HCT116 (cell line): ENCODE measurements around the gene MAVS. TPM values are rescaled to one million over a fixed set of nuclear protein-coding genes. Genes with fewer than 3 reads are reported as not detected.

ENCODE experiments used
- ATAC-seq: fragments of 200-7000 bp; cut with Tn5 transposase; 2 replicates; pipeline ENCODE4 v1.9.1; 2020; ENCODE audit warnings: mild to moderate bottlenecking, moderate library complexity
- BruUV-seq: library from RNA; stranded (reverse); fragments of 400-500 nt; replicated peaks from 2 replicates; lab custom pipeline; 2021; lab: Mats Ljungman, UMichigan
- CTCF ChIA-PET: fragments of 300-600 bp; sonication (Branson Sonifier 250); formaldehyde crosslinking; loops from one replicate; lab custom pipeline; 2021; ENCODE audit warnings: antibody characterized with exemption; lab: Charles Lee
- POLR2A ChIA-PET: fragments of 300-600, 350-600 bp; sonication (Branson Sonifier 250); formaldehyde crosslinking; loops from one replicate; lab custom pipeline; 2021; ENCODE audit warnings: antibody characterized with exemption; lab: Charles Lee
- RAD21 ChIA-PET, 2 experiments: fragments of 300-600 bp; sonication (Branson Sonifier 250); formaldehyde crosslinking; loops; one replicate each; lab custom pipeline; 2023; ENCODE audit warnings: low total read pairs in 2 of 2; ENCODE audit not compliant: uncharacterized antibody in 2 of 2, unreplicated experiment in 2 of 2, low non-redundant PET in 1 of 2; lab: Charles Lee
- DNase-seq: peaks from one replicate; pipeline ENCODE4 v3.0.0-alpha.2; 2010; ENCODE audit warnings: low read depth, low spot score
- H2AFZ ChIP-seq: fragments of 200-600 bp; shearing (Covaris generic), sonication (generic); 2 replicates; pipeline ENCODE4 v1.6.1; 2017; ENCODE audit warnings: low read depth, mixed run types, mixed read lengths, antibody characterized with exemption, low read length; ENCODE audit not compliant: poor library complexity, severe bottlenecking
- H3K27ac ChIP-seq: 2 replicates; pipeline ENCODE4 v1.5.1; 2012; ENCODE audit warnings: low read depth, low read length
- H3K27me3 ChIP-seq: fragments of 200-600 bp; sonication (generic); 2 replicates; pipeline ENCODE4 v1.6.1; 2016; ENCODE audit warnings: mixed run types, low read length, mixed read lengths; ENCODE audit not compliant: insufficient read depth
- H3K36me3 ChIP-seq, 2 experiments: fragments of 200-500 bp in 1 of 2; fragments of 200-600 bp in 1 of 2; sonication (Bioruptor generic) in 1 of 2; sonication (generic) in 1 of 2; 2 replicates each; pipeline versions ENCODE4 v1.5.1 to v1.6.1; 2014 to 2016; ENCODE audit warnings: low read length in 2 of 2, inconsistent platforms in 1 of 2, mixed read lengths in 1 of 2, mixed run types in 1 of 2; ENCODE audit not compliant: insufficient read depth in 2 of 2, control insufficient read depth in 1 of 2
- H3K4me1 ChIP-seq, 2 experiments: fragments of 200-600 bp in 1 of 2; sonication (generic) in 1 of 2; 2 replicates each; pipeline versions ENCODE4 v1.5.1 to v1.6.1; 2012 to 2017; ENCODE audit warnings: low read length in 2 of 2, inconsistent platforms in 1 of 2, mild to moderate bottlenecking in 1 of 2, mixed read lengths in 1 of 2, mixed run types in 1 of 2, moderate library complexity in 1 of 2; ENCODE audit not compliant: insufficient read depth in 2 of 2, control insufficient read depth in 1 of 2
- H3K4me2 ChIP-seq: fragments of 200-600 bp; sonication (generic); 2 replicates; pipeline ENCODE4 v1.6.1; 2017; ENCODE audit warnings: mixed run types, low read length, mixed read lengths
- H3K4me3 ChIP-seq, 2 experiments: fragments of 200-600 bp in 1 of 2; sonication (generic) in 1 of 2; replicated peaks in 1 of 2; 2 replicates each; pipeline ENCODE4 v1.5.1; 2011 to 2016; ENCODE audit warnings: low read length in 2 of 2, control low read depth in 1 of 2, low read depth in 1 of 2, mild to moderate bottlenecking in 1 of 2, mixed read lengths in 1 of 2, mixed run types in 1 of 2
- H3K79me2 ChIP-seq: fragments of 200-600 bp; sonication (generic); 2 replicates; pipeline ENCODE4 v1.6.1; 2017; ENCODE audit warnings: mild to moderate bottlenecking, mixed run types, low read length, moderate library complexity, mixed read lengths; ENCODE audit not compliant: insufficient read depth
- H3K9ac ChIP-seq: fragments of 200-600 bp; sonication (generic); 2 replicates; pipeline ENCODE4 v1.6.1; 2016; ENCODE audit warnings: low read length, mixed read lengths
- H3K9me2 ChIP-seq: fragments of 200-600 bp; sonication (generic), shearing (Covaris generic); 2 replicates; pipeline ENCODE4 v1.6.1; 2017; ENCODE audit warnings: mixed run types, mild to moderate bottlenecking, moderate library complexity; ENCODE audit not compliant: insufficient read depth
- H3K9me3 ChIP-seq, 2 experiments: fragments of 200-500 bp in 1 of 2; fragments of 200-600 bp in 1 of 2; sonication (Bioruptor generic) in 1 of 2; sonication (generic) in 1 of 2; 2 replicates each; pipeline ENCODE4 v1.6.1; 2014 to 2017; ENCODE audit warnings: low read length in 2 of 2, mixed read lengths in 2 of 2, inconsistent platforms in 1 of 2, low read depth in 1 of 2, mild to moderate bottlenecking in 1 of 2, mixed run types in 1 of 2, moderate library complexity in 1 of 2; ENCODE audit not compliant: control insufficient read depth in 1 of 2, insufficient read depth in 1 of 2
- H4K20me1 ChIP-seq: fragments of 200-600 bp; sonication (generic), shearing (Covaris generic); 2 replicates; pipeline ENCODE4 v1.6.1; 2017; ENCODE audit warnings: mixed run types, mild to moderate bottlenecking, moderate library complexity; ENCODE audit not compliant: insufficient read depth
- CBX3 ChIP-seq: IDR thresholded peaks from 2 replicates; pipeline ENCODE4 v1.6.1; 2012; ENCODE audit warnings: low read depth
- CEBPB ChIP-seq: IDR thresholded peaks from 2 replicates; pipeline ENCODE4 v1.6.1; 2012; ENCODE audit warnings: low read depth
- EGR1 ChIP-seq: IDR thresholded peaks from 2 replicates; pipeline ENCODE4 v1.6.1; 2012; ENCODE audit warnings: low read depth
- EZH2 ChIP-seq: fragments of 200-600 bp; sonication (generic); IDR thresholded peaks from 2 replicates; pipeline ENCODE4 v1.6.1; 2017; ENCODE audit warnings: antibody characterized with exemption, mixed run types
- EZH2phosphoT487 ChIP-seq: fragments of 200-600 bp; IDR thresholded peaks from 2 replicates; pipeline ENCODE4 v1.6.1; 2018; ENCODE audit warnings: antibody characterized with exemption, borderline replicate concordance
- JUND ChIP-seq: IDR thresholded peaks from 2 replicates; pipeline ENCODE4 v1.6.1; 2012
- POLR2AphosphoS5 ChIP-seq: IDR thresholded peaks from 2 replicates; pipeline ENCODE4 v1.6.1; 2011; ENCODE audit warnings: mild to moderate bottlenecking, low read depth, low read length, moderate library complexity
- SIN3A ChIP-seq: IDR thresholded peaks from 2 replicates; pipeline ENCODE4 v1.6.1; 2012; ENCODE audit warnings: low read depth
- SP1 ChIP-seq: IDR thresholded peaks from 2 replicates; pipeline ENCODE4 v1.6.1; 2012; ENCODE audit warnings: low read depth
- TCF7L2 ChIP-seq: IDR thresholded peaks from 2 replicates; pipeline ENCODE4 v1.7.0; 2011; ENCODE audit warnings: borderline replicate concordance, inconsistent platforms; ENCODE audit not compliant: insufficient read depth, insufficient read length; ENCODE audit errors: extremely low read depth
- YY1 ChIP-seq: IDR thresholded peaks from 2 replicates; pipeline ENCODE4 v1.6.1; 2011; ENCODE audit warnings: low read length, low read depth, moderate library complexity, mild to moderate bottlenecking; ENCODE audit not compliant: insufficient replicate concordance; ENCODE audit errors: extremely low read depth
- ZNF274 ChIP-seq: fragments of 200-500 bp; sonication (Bioruptor generic); IDR thresholded peaks from 2 replicates; pipeline ENCODE4 v1.6.1; 2014; ENCODE audit warnings: mild to moderate bottlenecking, low read depth, low read length, inconsistent platforms
- intact Hi-C: fragments of 100-400 bp; cut with micrococcal nuclease; formaldehyde crosslinking; loops from 2 replicates; pipeline ENCODE4 v1.10.0; 2022
- total RNA-seq: library from RNA; stranded (reverse); gene quantifications from one replicate; pipeline ENCODE4 v1.2.1, GENCODE V29; 2021; ENCODE audit not compliant: unreplicated experiment
- TF ChIP-seq, protein P1 (sequence below), 3 experiments: fragments of 200-600 bp in 1 of 3; sonication (generic) in 1 of 3; IDR thresholded peaks in 2 of 3; conservative IDR thresholded peaks in 1 of 3; 2 replicates each; pipeline ENCODE4 v1.5.1; 2012 to 2017; ENCODE audit warnings: low read depth in 2 of 3, low read length in 2 of 3, antibody characterized with exemption in 1 of 3, borderline replicate concordance in 1 of 3, control low read depth in 1 of 3, mild to moderate bottlenecking in 1 of 3, mixed read lengths in 1 of 3, mixed run types in 1 of 3, moderate library complexity in 1 of 3; ENCODE audit not compliant: insufficient read depth in 1 of 3
- TF ChIP-seq, protein P2 (sequence below): IDR thresholded peaks from 2 replicates; pipeline ENCODE4 v1.6.1; 2012
- TF ChIP-seq, protein P3 (sequence below): IDR thresholded peaks from 2 replicates; pipeline ENCODE4 v1.6.1; 2011; ENCODE audit warnings: mild to moderate bottlenecking, low read length, moderate library complexity; ENCODE audit not compliant: insufficient replicate concordance; ENCODE audit errors: extremely low read depth

Gene MAVS
- total RNA-seq, 1 experiment from 2014 or later: 60.1 TPM

DNA sequence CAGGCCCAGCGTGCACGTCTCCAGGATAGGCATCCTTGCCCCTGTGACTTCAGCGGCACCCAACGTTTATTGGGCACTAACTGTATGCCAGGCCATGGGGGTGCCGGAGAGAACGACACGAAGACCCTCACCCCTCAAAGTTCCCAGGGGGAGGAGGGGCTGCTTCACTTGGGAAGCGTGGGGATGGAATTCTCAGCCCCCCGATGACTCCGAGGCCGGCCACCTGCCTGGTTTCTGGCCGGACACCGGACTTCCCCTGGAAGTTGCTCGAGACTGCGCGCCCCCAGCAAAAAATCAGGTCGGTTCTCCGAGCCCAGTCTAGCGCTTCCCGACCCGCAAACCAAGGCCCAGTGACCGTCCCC lies 275 bp upstream of the MAVS start:
- ATAC-seq: no peak
- Histone ChIP-seq H4K20me1 (no peaks in the 10 kb centered on the region), H3K4me2 (peak overlapping the region; percentile 91), H3K36me3 (no peaks in the 10 kb centered on the region), H3K9me3 (no peaks in the 10 kb centered on the region), H3K9me2 (no peaks in the 10 kb centered on the region), H3K9ac (peak overlapping the region; percentile 96), H3K27ac (peak overlapping the region; percentile 92), H3K4me3 (peak overlapping the region; percentile 80 to 90), H3K27me3 (no peaks in the 10 kb centered on the region), H3K79me2 (peaks cover 24% of the 10 kb centered on the region; the same call in 1 of the 2 replicates), H3K4me1 (peaks cover 27 to 56% of the 10 kb centered on the region in 2 experiments), H2AFZ (no peak overlapping the region)
- intact Hi-C loops: no loop called here
- ChIA-PET RAD21 (no interaction called here), CTCF (interaction anchor here (1.3 kb wide), 1 partner anchor 8 kb away, joined by 4 read pairs; no protein-coding TSS in a partner anchor), POLR2A (no interaction called here)
- TF ChIP-seq EGR1: 0 out of 2 replicates have a peak, but pooled peaks have one; percentile 7
- no peak for TF ChIP-seq ZNF274
- BruUV-seq: no TSS peak
- DNase-seq: no peak

DNA sequence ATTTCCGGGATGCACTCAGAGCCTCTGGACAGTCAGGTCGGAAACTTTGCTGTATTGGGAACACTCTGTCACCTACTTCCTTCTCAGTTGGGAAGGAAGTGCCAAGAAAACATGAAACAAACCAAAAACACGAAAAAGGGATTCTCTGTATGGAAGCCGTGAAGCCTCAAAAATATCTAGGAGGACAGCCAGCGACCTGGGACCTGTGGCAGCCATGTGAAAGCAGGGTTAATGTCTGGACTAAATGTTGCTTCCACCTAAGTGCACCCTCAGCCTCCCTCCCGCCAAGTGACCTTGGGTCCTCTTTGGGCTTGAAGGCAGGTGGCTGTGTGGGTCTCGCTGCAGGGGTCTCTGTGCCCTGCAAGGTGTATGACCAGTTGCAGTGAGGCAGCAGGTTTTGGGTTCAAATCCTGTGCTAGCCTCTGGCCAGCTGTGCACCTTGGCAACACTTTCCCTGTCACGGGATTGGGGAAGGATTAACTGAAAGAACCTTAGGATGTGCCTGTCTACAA lies 851 bp downstream of the MAVS start:
- peaks cover 24 to 49% of the 10 kb centered on the region in 2 experiments for H3K4me1 ChIP-seq
- ATAC-seq (no peak), DNase-seq (no peak)
- intact Hi-C loops: no loop called here
- CTCF ChIA-PET: interaction anchor here (1.3 kb wide), 1 partner anchor 7 kb away, joined by 4 read pairs; no protein-coding TSS in a partner anchor
- H4K20me1 ChIP-seq: no peaks in the 10 kb centered on the region
- H3K36me3 ChIP-seq: no peaks in the 10 kb centered on the region
- H2AFZ ChIP-seq: no peak overlapping the region
- peaks cover 28% of the 10 kb centered on the region; the same call in 1 of the 2 replicates for H3K79me2 ChIP-seq
- no peaks in the 10 kb centered on the region for H3K27me3 ChIP-seq
- RAD21 ChIA-PET: interaction anchor here in 1 of 2 experiments (0.6 kb wide), 1 partner anchor 11 kb away, joined by 4 read pairs; no protein-coding TSS in a partner anchor
- POLR2A ChIA-PET: no interaction called here
- peak overlapping the region; percentile 80 to 90 for H3K4me3 ChIP-seq
- peak overlapping the region; percentile 91 for H3K4me2 ChIP-seq
- BruUV-seq: TSS peak; percentile 78
- peak overlapping the region; percentile 96 for H3K9ac ChIP-seq
- no peaks in the 10 kb centered on the region for H3K9me3 ChIP-seq
- H3K27ac ChIP-seq: peak overlapping the region; percentile 92
- no peaks in the 10 kb centered on the region for H3K9me2 ChIP-seq
- TF ChIP-seq SP1 (no peak), EGR1 (no peak), TCF7L2 (no peak), JUND (no peak), SIN3A (no peak), YY1 (no peak), CEBPB (no peak), CBX3 (no peak), POLR2AphosphoS5 (no peak), EZH2phosphoT487 (no peak), EZH2 (no peak), ZNF274 (no peak)
- TF ChIP-seq, protein P1, sequence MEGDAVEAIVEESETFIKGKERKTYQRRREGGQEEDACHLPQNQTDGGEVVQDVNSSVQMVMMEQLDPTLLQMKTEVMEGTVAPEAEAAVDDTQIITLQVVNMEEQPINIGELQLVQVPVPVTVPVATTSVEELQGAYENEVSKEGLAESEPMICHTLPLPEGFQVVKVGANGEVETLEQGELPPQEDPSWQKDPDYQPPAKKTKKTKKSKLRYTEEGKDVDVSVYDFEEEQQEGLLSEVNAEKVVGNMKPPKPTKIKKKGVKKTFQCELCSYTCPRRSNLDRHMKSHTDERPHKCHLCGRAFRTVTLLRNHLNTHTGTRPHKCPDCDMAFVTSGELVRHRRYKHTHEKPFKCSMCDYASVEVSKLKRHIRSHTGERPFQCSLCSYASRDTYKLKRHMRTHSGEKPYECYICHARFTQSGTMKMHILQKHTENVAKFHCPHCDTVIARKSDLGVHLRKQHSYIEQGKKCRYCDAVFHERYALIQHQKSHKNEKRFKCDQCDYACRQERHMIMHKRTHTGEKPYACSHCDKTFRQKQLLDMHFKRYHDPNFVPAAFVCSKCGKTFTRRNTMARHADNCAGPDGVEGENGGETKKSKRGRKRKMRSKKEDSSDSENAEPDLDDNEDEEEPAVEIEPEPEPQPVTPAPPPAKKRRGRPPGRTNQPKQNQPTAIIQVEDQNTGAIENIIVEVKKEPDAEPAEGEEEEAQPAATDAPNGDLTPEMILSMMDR (IDR thresholded peaks at IDR 0.05 in 2 of 3, conservative IDR thresholded peaks at IDR 0.05 in 1 of 3; ENCODE audit: borderline replicate concordance in 1 of 3, insufficient read depth in 1 of 3, low read depth in 2 of 3, low read length in 2 of 3): no peak
- TF ChIP-seq, protein P2, sequence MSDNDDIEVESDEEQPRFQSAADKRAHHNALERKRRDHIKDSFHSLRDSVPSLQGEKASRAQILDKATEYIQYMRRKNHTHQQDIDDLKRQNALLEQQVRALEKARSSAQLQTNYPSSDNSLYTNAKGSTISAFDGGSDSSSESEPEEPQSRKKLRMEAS: no peak
- TF ChIP-seq, protein P3, sequence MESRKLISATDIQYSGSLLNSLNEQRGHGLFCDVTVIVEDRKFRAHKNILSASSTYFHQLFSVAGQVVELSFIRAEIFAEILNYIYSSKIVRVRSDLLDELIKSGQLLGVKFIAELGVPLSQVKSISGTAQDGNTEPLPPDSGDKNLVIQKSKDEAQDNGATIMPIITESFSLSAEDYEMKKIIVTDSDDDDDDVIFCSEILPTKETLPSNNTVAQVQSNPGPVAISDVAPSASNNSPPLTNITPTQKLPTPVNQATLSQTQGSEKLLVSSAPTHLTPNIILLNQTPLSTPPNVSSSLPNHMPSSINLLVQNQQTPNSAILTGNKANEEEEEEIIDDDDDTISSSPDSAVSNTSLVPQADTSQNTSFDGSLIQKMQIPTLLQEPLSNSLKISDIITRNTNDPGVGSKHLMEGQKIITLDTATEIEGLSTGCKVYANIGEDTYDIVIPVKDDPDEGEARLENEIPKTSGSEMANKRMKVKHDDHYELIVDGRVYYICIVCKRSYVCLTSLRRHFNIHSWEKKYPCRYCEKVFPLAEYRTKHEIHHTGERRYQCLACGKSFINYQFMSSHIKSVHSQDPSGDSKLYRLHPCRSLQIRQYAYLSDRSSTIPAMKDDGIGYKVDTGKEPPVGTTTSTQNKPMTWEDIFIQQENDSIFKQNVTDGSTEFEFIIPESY: no peak
